DMS53 (cell line): ENCODE results near the gene PSD4.

Experiments
- DNase-seq: peaks from one replicate; lab custom pipeline; 2025; lab: John Stamatoyannopoulos, UW

PSD4 gene

GRCh38 chr2:113142290-113142689 is 31.5 kb upstream of the PSD4 start:
- no peak for DNase-seq

DNA sequence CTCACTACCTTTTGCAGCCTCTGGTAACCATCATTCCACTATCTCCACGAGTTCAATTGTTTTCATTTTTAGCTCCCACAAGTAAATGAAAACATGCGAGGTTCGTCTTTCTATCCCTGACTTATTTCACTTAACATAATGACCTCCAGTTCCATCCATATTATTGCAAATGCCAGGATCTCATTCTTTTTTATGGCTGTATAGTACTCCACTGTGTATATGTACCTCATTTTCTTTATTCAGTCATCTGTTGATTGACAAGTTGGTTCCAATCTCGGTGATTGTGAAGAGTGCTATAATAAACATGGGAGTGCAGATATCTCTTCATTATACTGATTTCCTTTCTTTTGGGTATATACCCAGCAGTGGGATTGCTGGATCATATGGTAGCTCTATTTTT is 29.5 kb upstream of the PSD4 start:
- DNase-seq: no peak

- no peak for DNase-seq
These were observed 24.9 kb upstream of the PSD4 start for GRCh38 chr2:113148606-113149552.

DNA sequence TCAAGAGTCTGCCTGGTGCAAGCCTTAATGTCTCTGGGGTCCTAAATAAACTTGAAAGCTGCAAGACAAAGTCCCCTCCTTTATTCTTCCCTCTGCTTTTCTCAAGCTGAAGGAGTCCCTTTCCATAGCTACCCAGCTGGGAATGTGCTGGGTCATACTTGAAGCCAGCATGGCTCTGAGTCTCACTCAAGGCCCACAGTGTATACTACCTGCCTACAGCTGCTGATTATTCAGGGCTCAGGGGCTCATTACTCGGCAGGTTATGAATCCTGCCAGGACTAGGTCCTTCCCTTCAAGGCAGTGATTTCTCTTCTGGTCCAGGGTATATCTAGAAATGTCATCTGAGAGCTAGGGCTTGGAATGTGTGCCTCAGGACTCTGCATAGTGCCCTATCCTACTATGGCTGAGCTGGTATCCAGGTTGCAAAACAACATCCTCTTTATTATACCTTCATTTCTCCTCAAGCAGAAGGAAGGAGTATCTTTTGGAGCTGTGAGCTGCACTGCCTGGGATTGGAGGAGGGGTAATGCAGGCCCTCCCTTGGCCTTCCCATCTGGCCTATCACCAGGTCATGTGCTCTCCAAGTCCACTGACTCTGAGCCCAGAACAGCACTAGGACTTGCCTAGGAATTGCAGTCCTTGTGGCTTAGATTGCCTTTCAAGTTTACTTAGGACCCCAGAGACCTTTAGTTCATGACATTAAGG is 24.1 kb upstream of the PSD4 start:
- no peak for DNase-seq

DNA sequence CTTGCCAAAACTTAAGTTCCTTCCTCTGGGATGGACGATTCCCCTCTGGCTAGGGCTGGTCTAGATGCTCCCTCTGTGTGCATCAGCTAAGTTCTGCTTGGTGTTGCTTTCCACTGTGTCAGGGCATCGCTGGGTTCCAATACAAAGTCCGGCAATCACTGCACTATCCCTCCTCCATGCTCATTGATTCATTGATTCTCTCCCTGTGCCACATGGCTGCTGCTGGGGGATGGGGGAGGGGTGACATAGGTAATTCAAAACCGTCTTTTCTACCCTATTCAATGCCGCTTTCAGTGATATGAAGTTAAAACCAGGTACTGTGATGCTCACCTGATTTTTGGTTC is 23.5 kb upstream of the PSD4 start:
- DNase-seq: no peak

- no peak for DNase-seq
These were observed 18.4 kb upstream of the PSD4 start for GRCh38 chr2:113155331-113155730.

DNA sequence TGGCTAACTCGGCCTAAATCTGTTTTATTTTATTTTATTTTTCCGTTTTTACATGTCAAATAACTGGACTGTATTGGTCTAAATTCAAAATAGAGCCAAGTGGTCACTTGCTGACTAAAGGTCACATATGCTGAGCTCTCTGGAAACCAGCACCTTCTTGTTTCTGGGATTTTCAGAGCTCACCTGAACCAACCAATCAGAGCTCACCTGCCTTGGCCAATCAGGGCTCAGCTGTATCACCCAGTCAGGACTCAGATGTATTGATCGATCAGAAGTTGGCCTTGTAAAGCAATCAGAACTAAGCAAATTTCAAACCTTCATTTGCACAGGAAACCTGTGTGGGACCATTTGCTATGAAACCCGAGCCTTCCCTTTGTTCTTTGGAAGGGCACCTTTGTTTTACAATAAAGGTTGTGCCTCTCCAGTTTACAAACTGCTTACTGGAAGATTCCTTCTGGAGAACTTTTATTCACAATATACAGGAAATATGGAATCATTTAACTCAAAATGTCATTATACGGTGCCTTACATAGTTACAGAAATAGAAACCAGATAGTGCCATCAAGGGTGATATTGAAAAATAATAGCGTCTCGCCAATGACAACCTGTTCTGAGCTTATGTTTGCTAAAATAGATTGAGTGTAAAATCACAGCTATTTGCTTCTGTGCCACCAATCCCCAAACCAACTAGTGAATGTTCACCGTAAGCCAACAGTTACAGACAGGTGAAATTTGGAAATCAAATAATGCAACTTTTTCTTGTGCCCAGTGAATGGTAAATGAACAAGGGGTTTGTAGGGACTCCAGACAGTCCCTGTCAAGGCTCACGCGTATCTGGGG is 17.3 kb upstream of the PSD4 start:
- DNase-seq: peak; percentile 78

- DNase-seq: peak; percentile 92
These were observed 16.5 kb upstream of the PSD4 start for GRCh38 chr2:113157118-113157896.

- peak; percentile 53 for DNase-seq
These were observed 15.6 kb upstream of the PSD4 start for GRCh38 chr2:113157897-113158753.

DNA sequence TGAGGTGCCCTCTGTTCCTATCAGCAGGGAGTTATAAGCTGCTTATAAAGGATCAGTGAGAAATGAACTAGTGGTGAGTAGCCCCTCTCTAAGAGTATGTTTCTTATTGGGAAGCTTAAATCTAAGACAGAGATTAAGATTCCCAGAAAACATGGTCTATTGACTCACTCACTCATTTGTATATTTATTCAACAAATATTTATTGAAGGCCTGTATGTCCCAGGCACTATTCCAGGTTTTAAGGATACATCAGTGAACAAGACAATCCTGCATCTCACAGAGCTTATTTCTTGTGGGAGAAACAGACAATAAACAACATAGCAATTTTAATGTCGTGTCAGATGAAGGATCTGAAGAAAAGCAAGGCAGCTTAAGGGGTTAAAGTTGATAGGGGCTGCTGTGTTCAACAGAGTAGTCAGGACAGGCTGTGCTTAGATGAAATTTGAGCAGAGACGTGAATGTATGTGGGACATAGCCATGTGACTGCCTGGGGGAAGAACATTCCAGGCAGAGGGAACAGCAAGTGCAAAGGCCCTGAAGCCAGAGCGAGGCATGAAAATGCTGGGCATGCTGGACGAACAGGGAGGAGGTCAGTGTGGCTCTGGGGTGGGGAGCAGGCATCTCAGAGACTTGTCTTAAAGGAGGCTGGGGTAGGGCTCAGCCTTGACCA is 14.8 kb upstream of the PSD4 start:
- DNase-seq: no peak

DNA sequence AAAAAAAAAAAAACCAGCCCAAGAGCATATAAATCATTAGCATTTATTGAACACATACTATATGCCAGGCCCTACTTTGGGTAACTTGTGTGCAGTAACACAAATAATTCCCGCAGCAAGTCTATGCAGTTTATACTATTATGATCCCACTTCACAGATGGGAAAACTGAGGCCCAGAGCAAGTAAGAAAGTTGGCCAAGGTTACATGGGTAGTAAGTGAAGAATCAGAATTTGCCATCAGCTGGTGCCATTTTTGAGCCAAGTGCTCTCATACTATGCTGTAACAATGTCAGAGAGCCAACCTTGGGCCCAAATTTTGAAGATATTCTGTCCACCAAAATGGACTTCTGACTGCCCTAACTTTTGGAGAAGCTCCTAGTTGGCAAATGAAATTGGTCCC is 13.5 kb upstream of the PSD4 start:
- no peak for DNase-seq

DNA sequence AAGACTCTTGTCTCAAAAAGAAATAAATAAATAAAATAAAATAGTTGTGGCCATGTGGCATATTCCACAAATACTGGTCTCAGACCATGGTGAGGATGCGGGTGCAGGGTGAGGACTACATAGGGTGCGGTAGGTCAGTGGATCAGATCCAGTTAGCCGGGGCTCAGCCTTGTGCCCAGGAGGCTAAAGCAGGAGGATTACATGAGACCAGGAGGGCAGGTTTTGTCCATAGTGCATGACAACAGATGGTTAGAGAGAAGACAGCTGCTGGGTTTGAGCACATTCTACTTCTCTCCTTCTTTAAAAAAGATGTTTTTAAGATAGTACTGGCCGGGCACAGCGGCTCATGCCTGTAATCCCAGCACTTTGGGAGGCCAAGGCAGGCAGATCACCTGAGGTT is 12.8 kb upstream of the PSD4 start:
- DNase-seq: peak; percentile 27

GRCh38 chr2:113162173-113162572 is 11.6 kb upstream of the PSD4 start:
- DNase-seq: no peak

DNA sequence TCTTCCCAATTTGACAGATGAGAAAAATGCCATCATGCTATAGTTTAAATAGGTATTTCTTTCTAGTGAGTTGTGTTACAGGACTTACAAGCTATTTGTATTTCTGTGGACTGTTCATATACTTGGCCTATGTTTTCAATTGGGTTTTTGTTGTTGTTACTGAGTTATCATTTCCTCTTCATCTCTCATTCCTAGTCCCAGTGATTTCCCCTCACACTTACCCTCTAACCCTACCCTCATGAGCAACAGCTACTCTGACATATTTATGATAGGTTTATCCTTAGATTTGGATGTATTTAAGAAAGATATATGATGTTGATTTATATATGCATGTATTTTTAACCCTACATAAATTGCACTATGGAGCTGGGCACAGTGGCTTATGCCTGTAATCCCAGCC is 10.9 kb upstream of the PSD4 start:
- no peak for DNase-seq

GRCh38 chr2:113164215-113164929 is 9.4 kb upstream of the PSD4 start:
- no peak for DNase-seq

GRCh38 chr2:113164930-113165585 is 8.7 kb upstream of the PSD4 start:
- peak; percentile 74 for DNase-seq

DNA sequence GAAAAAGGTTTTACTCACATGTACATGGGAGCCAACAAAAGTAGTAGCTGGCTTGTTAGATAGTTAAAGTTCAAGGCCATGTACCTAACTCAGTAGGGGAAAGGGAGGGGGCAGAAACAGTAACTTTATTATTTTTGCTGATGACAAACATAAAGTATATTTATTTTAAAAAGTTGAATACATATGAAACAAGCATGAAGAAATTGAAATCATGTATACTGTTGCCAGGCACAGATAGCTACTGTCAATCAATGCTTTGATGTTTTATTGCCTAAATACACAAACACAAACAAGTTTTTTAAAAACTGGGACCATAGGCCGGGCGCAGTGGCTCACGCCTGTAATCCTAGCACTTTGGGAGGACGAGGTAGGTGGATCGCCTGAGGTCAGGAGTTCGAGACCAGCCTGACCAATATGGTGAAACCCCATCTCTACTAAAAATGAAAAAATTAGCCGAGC is 7.6 kb upstream of the PSD4 start:
- no peak for DNase-seq

- peak; percentile 99 for DNase-seq
These were observed 6.4 kb upstream of the PSD4 start for GRCh38 chr2:113167115-113167932.
